ENCODE data around the gene CHMP4A.

Gene CHMP4A

GRCh38 chr14:24196071-24197055, 16.9 kb downstream of the CHMP4A start:
- DNase-seq (ENCODE audit: low read depth in 2 of 2), result no peak

- DNase-seq (ENCODE audit: low read depth in 2 of 2), result peak; percentile 72 to 74
These were observed 17.9 kb downstream of the CHMP4A start, which contains the start of gene TM9SF1 for GRCh38 chr14:24195186-24196070. Gene TM9SF1, minus strand, starts transcription at chr14:24195441. Its CDS starts 422 bp downstream, at chr14:24195019.

- no peak for DNase-seq (ENCODE audit: low read depth in 2 of 2)
These were observed 18.5 kb downstream of the CHMP4A start for GRCh38 chr14:24194873-24195185.

DNA sequence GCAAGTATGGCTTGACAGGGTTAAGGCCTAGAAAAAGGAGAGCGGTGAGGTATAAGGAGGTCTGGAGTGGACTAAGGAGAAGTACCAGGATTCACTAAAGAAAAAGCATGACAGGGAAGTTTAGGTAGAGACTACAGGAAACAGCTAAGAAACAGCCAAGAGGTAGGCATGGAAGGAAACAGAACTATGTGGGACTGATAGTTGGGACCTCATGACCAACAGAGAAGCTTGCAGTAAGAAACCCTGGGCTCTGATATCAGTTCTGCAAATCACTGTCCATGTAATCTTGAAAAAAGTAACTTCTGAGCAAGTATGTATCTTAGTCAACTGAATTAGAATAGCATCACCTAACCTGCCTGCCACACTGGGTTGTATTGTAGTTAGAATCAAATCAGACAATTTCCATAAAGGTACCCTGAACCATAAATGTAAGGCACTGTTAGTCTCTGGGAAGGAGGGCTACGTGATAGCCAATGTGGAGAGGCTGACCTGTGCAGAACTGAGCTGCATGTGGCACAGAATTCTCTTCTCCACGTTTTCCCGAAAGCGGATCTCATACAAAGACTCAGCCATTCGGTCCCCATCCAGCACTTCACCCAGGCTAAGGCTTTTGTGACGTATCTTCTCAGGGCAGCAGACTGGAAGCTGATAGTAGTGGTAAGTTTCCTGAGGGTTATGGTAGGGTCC, 19.0 kb downstream of the CHMP4A start:
- DNase-seq (ENCODE audit: low read depth in 2 of 2), result no peak

- no peak for DNase-seq (ENCODE audit: low read depth in 2 of 2)
These were observed 20.4 kb downstream of the CHMP4A start for GRCh38 chr14:24192933-24193332.

- DNase-seq (ENCODE audit: low read depth in 2 of 2), result no peak
These were observed 22.9 kb downstream of the CHMP4A start for GRCh38 chr14:24190416-24190815.

DNA sequence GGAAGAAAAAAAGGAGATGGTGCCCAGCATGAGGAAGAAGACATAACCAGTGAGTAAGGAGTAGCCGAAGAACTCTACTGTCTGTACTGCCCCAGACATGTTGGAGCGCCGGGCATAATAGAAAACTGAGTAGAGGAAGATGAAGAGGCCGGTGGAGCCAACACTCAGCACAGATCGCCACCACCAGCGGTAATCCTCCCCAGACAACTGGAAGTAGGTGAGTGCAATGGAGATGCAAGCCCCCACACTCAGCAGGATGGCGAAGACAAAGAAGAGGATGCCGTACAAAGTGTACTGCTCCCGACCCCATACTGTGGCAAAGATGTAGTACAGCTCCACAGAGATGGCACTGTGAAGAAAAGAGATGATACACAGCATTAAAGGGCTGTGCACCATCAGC, 23.8 kb downstream of the CHMP4A start:
- DNase-seq (ENCODE audit: low read depth in 2 of 2), result no peak

GRCh38 chr14:24189059-24189375, 24.3 kb downstream of the CHMP4A start:
- DNase-seq (ENCODE audit: low read depth in 2 of 2), result no peak

GRCh38 chr14:24188251-24189058, 24.8 kb downstream of the CHMP4A start, which contains the start of gene IPO4:
Gene IPO4, minus strand, starts transcription at chr14:24188816. Its CDS starts 29 bp downstream, at chr14:24188787.
- peak; percentile 90 for DNase-seq (ENCODE audit: low read depth in 2 of 2)

DNA sequence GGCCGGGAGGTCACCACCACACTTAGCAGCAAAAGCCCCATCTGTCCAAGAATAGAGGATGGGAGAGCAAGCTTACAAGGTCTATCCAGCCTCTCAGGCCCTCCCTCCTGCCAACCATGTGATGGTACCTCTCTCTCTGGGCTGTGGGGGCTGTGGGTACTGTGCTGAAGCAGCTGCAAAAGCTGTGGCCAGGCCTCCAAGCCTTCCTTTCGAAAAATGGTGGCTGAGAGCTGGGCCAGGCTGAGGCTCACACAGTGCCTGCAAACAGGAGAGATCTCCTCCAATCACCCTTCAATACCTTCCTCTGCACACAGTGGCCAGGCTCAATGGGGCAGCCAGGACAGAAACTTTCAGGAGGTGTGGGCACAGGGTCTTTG, 25.8 kb downstream of the CHMP4A start:
- no peak for DNase-seq (ENCODE audit: low read depth in 2 of 2)

DNA sequence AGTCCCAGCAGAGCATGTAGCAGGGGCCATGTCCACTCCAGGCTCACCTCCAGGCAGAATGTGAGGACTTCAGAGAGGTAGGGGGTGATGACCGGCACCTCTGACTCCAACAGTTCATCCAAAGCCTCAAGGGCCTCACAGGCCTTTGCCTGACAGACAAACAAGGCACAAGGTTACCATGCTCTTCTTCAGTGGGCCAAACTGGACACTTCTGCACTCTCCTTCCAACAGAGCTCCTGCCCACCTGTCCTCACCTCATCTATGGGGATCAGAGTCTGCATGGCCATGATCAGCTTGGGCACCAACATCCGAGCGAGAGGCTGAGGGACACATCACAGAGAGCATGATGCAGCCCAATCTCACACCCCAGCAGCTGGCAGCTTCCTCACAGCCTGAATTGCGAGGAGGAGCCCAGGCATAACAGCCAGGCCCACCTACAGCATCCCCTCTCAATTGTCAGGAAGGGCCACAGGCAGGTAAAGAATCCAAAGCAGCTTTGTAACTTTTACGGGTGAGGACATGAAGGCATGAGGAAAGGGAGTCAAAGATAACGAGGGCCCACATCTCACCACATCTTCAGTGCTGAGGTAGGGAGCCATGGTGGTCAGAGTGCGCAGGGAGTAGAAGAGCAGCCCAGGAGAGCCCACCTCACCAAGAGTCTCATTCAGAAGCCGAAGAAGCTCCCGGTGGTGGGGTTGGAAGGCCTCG, 26.3 kb downstream of the CHMP4A start:
- DNase-seq (ENCODE audit: low read depth in 2 of 2), result no peak

GRCh38 chr14:24185741-24186140, 27.5 kb downstream of the CHMP4A start:
- no peak for DNase-seq (ENCODE audit: low read depth in 2 of 2)

- DNase-seq (ENCODE audit: low read depth in 2 of 2), result no peak
These were observed 28.3 kb downstream of the CHMP4A start for GRCh38 chr14:24185026-24185425.

GRCh38 chr14:24184104-24184970, 29.0 kb downstream of the CHMP4A start:
- DNase-seq (ENCODE audit: low read depth in 2 of 2), result no peak

DNA sequence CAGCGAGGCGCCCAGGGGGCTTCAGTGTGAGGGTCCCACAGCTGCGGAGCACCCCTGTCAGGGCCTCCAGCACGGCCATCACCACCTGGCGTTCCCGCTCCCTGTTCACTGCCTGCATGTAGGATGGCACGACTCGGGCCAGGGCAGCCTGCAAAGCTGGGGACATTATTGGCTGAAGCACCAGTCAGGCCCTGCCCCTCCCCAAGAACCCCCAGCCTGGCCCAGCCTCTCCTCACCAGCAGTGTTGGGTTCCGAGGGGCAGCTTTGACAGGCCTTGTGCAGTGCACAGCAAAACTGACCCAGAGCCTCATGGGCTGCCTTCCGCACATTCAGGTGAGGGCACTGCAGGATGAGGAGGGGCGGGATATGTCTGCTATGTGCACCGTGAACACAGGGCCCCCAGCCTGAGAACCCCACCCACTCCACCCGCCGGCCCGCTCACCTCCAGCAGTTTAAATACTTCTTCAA, 30.2 kb downstream of the CHMP4A start:
- no peak for DNase-seq (ENCODE audit: low read depth in 2 of 2)

DNA sequence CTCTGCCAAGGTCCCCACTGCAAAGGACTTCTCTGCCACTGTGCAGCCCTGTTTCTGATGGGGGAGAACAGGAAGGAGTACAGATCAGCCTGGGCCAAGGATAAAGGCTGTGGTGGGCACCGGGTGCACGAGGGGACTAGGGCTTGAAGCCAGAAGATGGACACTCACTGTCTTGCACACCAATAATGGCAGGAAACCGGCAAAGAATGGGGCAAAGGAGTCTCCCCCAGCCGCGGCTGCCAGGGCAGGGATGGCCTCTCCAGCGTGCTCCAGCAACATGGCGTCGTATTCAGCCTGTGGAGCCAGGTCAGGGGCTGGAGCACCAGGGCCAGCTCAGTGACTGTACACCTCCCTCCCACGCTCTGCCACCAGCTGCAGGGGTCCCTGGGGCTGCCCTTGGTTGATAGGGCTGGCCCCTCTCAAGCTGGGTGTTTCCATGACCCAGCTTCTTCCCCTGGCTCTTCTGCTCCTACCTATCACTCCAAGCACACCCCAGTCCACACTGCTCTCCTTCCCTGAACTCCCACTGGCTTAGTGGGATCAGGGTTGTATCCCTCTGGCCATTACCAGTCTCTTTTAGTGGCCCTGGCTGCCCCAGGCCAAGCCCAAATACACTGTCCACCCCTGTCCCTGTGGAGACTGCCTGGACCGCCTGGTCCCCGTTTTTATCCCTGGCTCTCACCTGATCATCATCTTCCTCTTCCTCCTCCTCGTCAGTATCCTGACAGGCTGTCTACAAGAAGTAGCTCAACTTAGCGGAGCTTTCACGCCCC, 31.0 kb downstream of the CHMP4A start:
- DNase-seq (ENCODE audit: low read depth in 2 of 2), result no peak

GRCh38 chr14:24181371-24182077, 31.8 kb downstream of the CHMP4A start:
- no peak for DNase-seq (ENCODE audit: low read depth in 2 of 2)

All from stimulated activated CD8-positive, alpha-beta memory T cell treated with anti-CD3 and anti-CD28 coated beads, Interleukin-7, amount 100 ng/mL, for 1 hour (primary cell).